Common myeloid progenitor, CD34-positive (primary cell): ENCODE results near the gene NUDT2.
"Not testable (repeated sequence)": the region's sequence is repeated elsewhere in the genome, so short reads cannot be mapped to it uniquely, and the experiment has no call there.

Experiments used
- CTCF ChIA-PET: fragments of 350-600 bp; sonication (Branson Sonifier 250); formaldehyde crosslinking; loops from one replicate; lab custom pipeline; 2021; ENCODE audit warnings: antibody characterized with exemption; lab: Charles Lee
- POLR2A ChIA-PET: fragments of 350-600 bp; sonication (Branson Sonifier 250); formaldehyde crosslinking; loops from one replicate; lab custom pipeline; 2021; ENCODE audit warnings: antibody characterized with exemption; lab: Charles Lee
- DNase-seq, 3 donors: peaks; one replicate each; pipeline versions ENCODE4 v3.0.0 to v3.0.0-alpha.2; 2013
- H3K27ac ChIP-seq, 2 experiments: 1 replicate in 1 of 2; 2 replicates in 1 of 2; pipeline ENCODE4 v1.7.0; 2013; ENCODE audit warnings: inconsistent platforms in 2 of 2, low read length in 2 of 2, mild to moderate bottlenecking in 2 of 2, low read depth in 1 of 2, moderate library complexity in 1 of 2; ENCODE audit not compliant: severe bottlenecking in 2 of 2, insufficient read depth in 1 of 2, poor library complexity in 1 of 2
- H3K27me3 ChIP-seq, 5 experiments: replicated peaks in 2 of 5; 1 replicate in 3 of 5; 2 replicates in 2 of 5; pipeline versions ENCODE4 v1.6.1 to v1.7.0; 2013; ENCODE audit warnings: low read length in 4 of 5, mild to moderate bottlenecking in 2 of 5, moderate library complexity in 2 of 5, inconsistent platforms in 1 of 5; ENCODE audit not compliant: insufficient read depth in 5 of 5, control insufficient read depth in 4 of 5
- H3K36me3 ChIP-seq, 4 experiments: 1 replicate in 2 of 4; 2 replicates in 2 of 4; pipeline versions ENCODE4 v1.6.1 to v1.7.0; 2013; ENCODE audit warnings: low read length in 3 of 4, control low read depth in 1 of 4, mild to moderate bottlenecking in 1 of 4; ENCODE audit not compliant: control insufficient read depth in 4 of 4, insufficient read depth in 4 of 4
- H3K4me1 ChIP-seq, 4 experiments: 1 replicate in 3 of 4; 2 replicates in 1 of 4; pipeline versions ENCODE4 v1.6.1 to v1.7.1; 2013; ENCODE audit warnings: low read length in 3 of 4, mild to moderate bottlenecking in 3 of 4, control low read depth in 1 of 4, inconsistent platforms in 1 of 4, moderate library complexity in 1 of 4; ENCODE audit not compliant: control insufficient read depth in 4 of 4, insufficient read depth in 4 of 4; ENCODE audit errors: control extremely low read depth in 1 of 4
- H3K4me3 ChIP-seq, 7 experiments: 1 replicate in 4 of 7; 2 replicates in 3 of 7; pipeline versions ENCODE4 v1.5.1 to v1.7.0; 2013; ENCODE audit warnings: mild to moderate bottlenecking in 7 of 7, low read length in 6 of 7, moderate library complexity in 6 of 7, inconsistent platforms in 2 of 7, low read depth in 2 of 7, control low read depth in 1 of 7; ENCODE audit not compliant: insufficient read depth in 4 of 7, control insufficient read depth in 1 of 7; ENCODE audit errors: extremely low read depth in 1 of 7
- H3K9me3 ChIP-seq, 5 experiments: 1 replicate in 4 of 5; 2 replicates in 1 of 5; pipeline versions ENCODE4 v1.6.1 to v1.7.1; 2013; ENCODE audit warnings: low read length in 4 of 5, mild to moderate bottlenecking in 2 of 5, inconsistent platforms in 1 of 5, low read depth in 1 of 5, moderate library complexity in 1 of 5; ENCODE audit not compliant: control insufficient read depth in 4 of 5, insufficient read depth in 2 of 5; ENCODE audit errors: control extremely low read depth in 1 of 5
- WGBS: methylation state at CpG from one replicate; pipeline ENCODE4 v1.1.5; 2013; ENCODE audit not compliant: insufficient coverage; 5-methylcytosine and 5-hydroxymethylcytosine counted together

Gene NUDT2

DNA sequence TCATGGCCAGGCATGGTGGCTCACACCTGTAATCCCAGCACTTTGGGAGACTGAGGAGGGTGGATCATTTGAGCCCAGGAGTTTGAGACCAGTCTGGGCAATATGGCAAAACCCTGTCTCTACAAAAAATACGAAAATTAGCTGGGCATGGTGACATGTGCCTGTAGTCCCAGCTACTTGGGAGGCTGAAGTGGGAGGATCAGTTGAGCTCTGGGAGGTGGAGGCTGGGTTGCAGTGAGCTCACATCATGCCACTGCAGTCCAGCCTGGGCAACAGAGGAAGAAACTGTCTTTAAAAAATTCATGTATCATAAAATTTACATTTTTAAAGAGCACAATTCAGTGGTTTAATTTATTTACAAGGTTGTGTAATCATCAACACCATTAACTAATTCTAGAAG lies 23.6 kb downstream of the NUDT2 start:
- H3K4me1 ChIP-seq, H3K27ac ChIP-seq, POLR2A ChIA-PET, H3K36me3 ChIP-seq, H3K4me3 ChIP-seq, DNase-seq, H3K27me3 ChIP-seq: not testable (repeated sequence)
- CTCF ChIA-PET: interaction anchor here (0.7 kb wide), 1 partner anchor 26 kb away, joined by 3 read pairs; no protein-coding TSS in a partner anchor
- H3K9me3 ChIP-seq: peaks cover 0 to 24% (median 2%) of the 10 kb centered on the region in 5 experiments
- WGBS: 100% methylated on average over 1 of the region's 1 CpG

DNA sequence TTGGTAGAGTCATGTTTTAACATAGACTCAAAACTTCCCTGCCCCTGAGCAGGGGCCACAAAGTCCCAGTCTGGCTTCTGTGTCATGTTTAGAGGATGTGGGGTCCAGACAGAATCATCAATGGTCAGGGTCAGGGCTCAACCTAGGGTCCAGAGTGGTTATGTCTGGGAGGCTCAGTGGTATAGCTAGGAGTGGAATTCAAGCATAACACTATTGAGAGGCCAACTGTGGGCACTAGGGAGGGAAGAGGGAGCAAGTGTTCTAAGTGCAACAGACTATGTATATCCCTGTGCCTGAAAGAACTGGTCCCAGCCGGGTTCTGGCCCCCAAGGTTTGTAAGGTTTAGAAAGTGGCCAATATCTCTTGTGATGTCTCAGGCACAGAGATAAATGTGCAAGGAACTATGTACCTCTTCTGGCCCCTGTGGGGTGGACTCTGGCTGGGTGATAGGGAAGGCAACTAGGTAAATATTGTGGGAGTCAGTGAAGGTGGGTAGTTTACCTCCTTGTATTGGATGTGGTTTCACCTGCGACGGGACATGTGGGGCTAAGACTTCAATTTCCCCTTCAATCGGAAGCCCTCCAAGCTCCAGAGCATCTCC lies 33.3 kb downstream of the NUDT2 start:
- ChIA-PET CTCF (interaction anchor here (1.3 kb wide), 1 partner anchor 11 kb away, joined by 4 read pairs; no protein-coding TSS in a partner anchor), POLR2A (no interaction called here)
- no peak for DNase-seq
- 100% methylated on average over 2 of the region's 4 CpGs for WGBS
- no peaks in the 10 kb centered on the region for H3K27me3 ChIP-seq
- no peak overlapping the region for H3K27ac ChIP-seq
- H3K4me1 ChIP-seq: peaks cover 0 to 10% (median 7%) of the 10 kb centered on the region in 4 experiments
- H3K9me3 ChIP-seq: peaks cover 0 to 3% (median 0%) of the 10 kb centered on the region in 5 experiments
- no peak overlapping the region for H3K4me3 ChIP-seq
- H3K36me3 ChIP-seq: peaks cover 0 to under 1% (median 0%) of the 10 kb centered on the region in 4 experiments

DNA sequence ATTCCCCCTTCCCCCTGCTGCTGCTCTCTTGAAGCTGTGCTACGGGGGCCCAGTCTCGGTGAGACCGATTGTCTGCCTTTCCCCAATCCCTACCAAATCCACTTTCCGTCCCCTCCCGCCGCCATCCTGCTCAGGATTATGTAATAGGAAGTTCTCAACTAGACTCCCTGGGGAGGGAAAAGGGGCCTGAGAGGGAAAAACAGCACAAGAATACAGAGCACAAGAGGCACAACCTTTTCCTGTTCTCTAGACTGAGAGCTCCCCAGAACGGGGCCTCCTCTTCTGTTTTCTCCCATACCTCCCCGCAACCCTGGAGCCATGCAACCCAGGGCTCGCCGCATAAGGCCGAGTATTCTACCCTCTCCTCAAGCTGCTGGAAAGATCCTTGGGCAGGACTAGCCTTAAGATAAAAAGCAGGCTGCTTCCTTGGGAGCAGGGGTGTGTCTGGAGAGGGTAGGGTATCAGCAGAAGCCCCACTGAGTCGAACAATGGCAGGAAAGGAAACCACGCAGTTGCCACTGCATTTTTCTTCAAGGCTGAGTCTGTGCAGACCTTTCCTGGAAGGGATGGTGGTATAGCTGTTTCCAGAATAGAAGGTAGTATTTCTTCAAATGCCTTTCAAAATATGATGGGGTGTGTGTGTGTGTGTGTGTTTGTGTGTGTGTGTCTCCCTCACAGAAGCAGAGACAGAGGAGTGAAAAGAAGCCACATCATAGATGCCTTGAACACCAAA lies 34.4 kb downstream of the NUDT2 start:
- Histone ChIP-seq H3K9me3 (peaks cover 0 to 2% (median 0%) of the 10 kb centered on the region in 5 experiments), H3K27ac (no peak overlapping the region), H3K27me3 (no peaks in the 10 kb centered on the region), H3K36me3 (peaks cover 0 to 3% (median 0%) of the 10 kb centered on the region in 4 experiments), H3K4me1 (peaks cover 0 to 10% (median 7%) of the 10 kb centered on the region in 4 experiments), H3K4me3 (peak overlapping the region in 3 of 7 experiments; percentile 13 to 33 (median 25))
- POLR2A ChIA-PET: no interaction called here
- DNase-seq: peak in 1 of 3 donors; percentile 10
- CTCF ChIA-PET: interaction anchor here (0.9 to 1.5 kb wide), 3 partner anchors 9 to 17 kb away, joined by 3 to 4 read pairs (median 3); no protein-coding TSS in a partner anchor
- 9% methylated on average over 3 of the region's 13 CpGs for WGBS

DNA sequence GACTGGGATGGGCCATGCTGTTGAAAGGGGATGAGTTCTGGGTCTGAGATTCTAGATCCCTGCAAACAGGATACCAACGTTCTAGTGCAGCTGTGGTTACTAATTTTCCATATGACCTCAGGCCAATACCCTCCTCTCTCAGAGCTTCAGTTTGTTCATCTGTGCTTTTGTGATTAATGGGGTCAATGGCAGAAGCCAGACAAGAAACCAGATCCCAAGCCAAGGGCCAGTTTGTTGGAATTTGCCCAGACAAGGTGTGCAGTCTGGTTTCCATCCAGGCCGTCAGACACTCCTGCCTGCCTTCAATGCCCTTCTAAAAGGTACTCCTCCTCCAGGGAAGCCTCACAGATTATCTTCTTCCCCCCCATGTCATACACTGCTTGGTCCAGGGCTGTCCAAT lies 35.9 kb downstream of the NUDT2 start:
- Histone ChIP-seq H3K9me3 (peaks cover 0 to 2% (median 0%) of the 10 kb centered on the region in 5 experiments), H3K27me3 (no peaks in the 10 kb centered on the region), H3K4me3 (no peak overlapping the region), H3K36me3 (peaks cover 0 to 9% (median 0%) of the 10 kb centered on the region in 4 experiments), H3K4me1 (peaks cover 0 to 10% (median 7%) of the 10 kb centered on the region in 4 experiments), H3K27ac (no peak overlapping the region)
- DNase-seq: no peak
- WGBS: 100% methylated on average over 1 of the region's 2 CpGs
- CTCF ChIA-PET: interaction anchor here (1.0 kb wide), 1 partner anchor 10 kb away, joined by 3 read pairs; no protein-coding TSS in a partner anchor
- POLR2A ChIA-PET: no interaction called here

DNA sequence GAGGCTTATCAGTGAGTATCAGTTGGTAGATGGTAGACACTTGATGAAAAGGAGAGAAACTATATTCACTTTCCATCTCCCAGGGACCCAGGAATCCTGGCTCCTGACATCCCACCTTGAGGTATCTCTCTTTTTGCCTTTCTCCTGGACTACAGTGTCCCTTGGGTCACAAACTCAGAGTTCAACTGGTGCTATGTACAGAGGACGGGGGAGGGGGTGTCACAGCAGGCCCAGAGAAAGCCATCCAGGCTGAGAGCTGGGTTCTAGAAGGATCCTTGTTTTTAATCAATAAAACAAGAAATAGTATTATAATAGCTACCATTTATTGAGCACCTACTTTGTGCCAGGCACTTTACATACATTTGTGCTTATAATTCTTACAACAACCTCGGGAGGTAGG lies 37.0 kb downstream of the NUDT2 start:
- Histone ChIP-seq H3K36me3 (peaks cover 0 to 17% (median 5%) of the 10 kb centered on the region in 4 experiments), H3K27me3 (no peaks in the 10 kb centered on the region), H3K27ac (no peak overlapping the region), H3K9me3 (peaks cover 0 to 6% (median 3%) of the 10 kb centered on the region in 5 experiments), H3K4me3 (no peak overlapping the region), H3K4me1 (peaks cover 0 to 12% (median 7%) of the 10 kb centered on the region in 4 experiments)
- no CpG with 5 or more reads among the region's 2 CpGs for WGBS
- POLR2A ChIA-PET: no interaction called here
- no peak for DNase-seq
- CTCF ChIA-PET: interaction anchor here (1.0 to 1.2 kb wide), 3 partner anchors 12 to 23 kb away, joined by 3 to 5 read pairs (median 3); no protein-coding TSS in a partner anchor

DNA sequence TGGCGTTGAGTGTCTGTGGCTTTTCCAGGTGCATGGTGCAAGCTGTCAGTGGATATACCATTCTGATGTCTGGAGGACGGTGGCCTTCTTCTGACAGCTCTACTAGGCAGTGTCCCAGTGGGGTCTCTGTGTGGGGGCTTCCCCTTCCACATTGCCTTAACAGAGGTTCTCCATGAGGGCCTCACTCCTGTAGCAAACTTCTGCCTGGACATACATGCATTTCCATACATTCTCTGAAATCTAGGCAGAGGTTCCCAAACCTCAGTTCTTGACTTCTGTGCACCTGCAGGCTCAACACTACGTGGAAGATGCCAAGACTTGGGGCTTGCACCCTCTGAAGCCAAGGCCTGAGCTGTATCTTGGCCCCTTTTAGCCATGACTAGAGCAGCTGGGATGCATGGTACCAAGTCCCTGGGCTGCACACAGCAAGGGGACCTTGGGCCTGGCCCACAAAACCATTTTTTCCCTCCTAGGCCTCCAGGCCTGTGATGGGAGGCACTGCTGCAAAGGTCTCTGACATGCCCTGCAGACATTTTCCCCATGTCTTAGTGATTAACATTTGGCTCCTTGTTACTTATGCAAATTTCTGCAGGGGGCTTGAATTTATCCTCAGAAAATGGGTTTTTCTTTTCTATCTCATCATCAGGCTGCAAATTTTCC lies 38.5 kb downstream of the NUDT2 start:
- Histone ChIP-seq H3K4me1 (peaks cover 0 to 13% (median 7%) of the 10 kb centered on the region in 4 experiments), H3K36me3 (peaks cover 0 to 26% (median 11%) of the 10 kb centered on the region in 4 experiments), H3K9me3 (peaks cover 0 to 17% (median 5%) of the 10 kb centered on the region in 5 experiments)
- H3K27me3 ChIP-seq, CTCF ChIA-PET, POLR2A ChIA-PET, H3K27ac ChIP-seq, DNase-seq, H3K4me3 ChIP-seq: not testable (repeated sequence)
- WGBS: 100% methylated on average over 3 of the region's 3 CpGs
